ENCODE results near the gene COX7A1. TPM values are rescaled to one million over a fixed set of nuclear protein-coding genes. Genes with fewer than 3 reads are reported as not detected.
"Not testable (repeated sequence)": the region's sequence is repeated elsewhere in the genome, so short reads cannot be mapped to it uniquely, and the experiment has no call there.

Gene COX7A1
- total RNA-seq, 5 donors from 2014 or later (not counting 1 experiment from before 2014, with no cell fraction given): not detected

GRCh38 chr19:36182612-36183244 lies 30.5 kb upstream of the COX7A1 start:
- ChIA-PET POLR2A (no interaction called here), CTCF (interaction anchor here (0.5 to 0.6 kb wide), 2 partner anchors 9 kb away, joined by 3 to 4 read pairs; no protein-coding TSS in a partner anchor)

DNA sequence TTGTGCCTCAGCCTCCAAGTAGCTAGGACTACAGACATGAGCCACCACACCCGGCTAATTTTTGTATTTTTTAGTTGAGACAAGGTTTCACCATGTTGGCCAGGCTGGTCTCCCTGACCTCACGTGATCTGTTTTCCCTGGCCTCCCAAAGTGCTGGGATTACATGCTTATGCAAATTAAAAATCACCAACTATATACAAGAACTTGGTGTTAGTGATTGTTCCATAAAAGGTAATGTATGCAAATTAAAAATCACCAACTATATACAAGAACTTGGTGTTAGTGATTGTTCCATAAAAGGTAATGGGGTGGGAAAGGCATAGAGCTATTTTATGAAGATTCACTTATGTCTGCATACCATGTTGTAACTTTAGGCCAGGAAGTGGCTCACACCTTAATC lies 26.8 kb upstream of the COX7A1 start:
- CTCF ChIA-PET; H3K27ac ChIP-seq (ENCODE audit: low read length); H3K27me3 Mint-ChIP-seq; H3K4me3 ChIP-seq (ENCODE audit: control insufficient read depth in 1 of 2, extremely low read depth in 1 of 2, low read length in 1 of 2); H3K4me1 Mint-ChIP-seq; POLR2A ChIA-PET; H3K27me3 ChIP-seq (replicated peaks in 1 of 2; ENCODE audit: control insufficient read depth in 2 of 2, extremely low read depth in 1 of 2, insufficient read depth in 2 of 2, low read length in 1 of 2); H3K27ac Mint-ChIP-seq; DNase-seq; H3K4me3 Mint-ChIP-seq; H3K4me1 ChIP-seq (ENCODE audit: control insufficient read depth in 1 of 2, extremely low read depth in 1 of 2, insufficient read depth in 2 of 2, low read length in 2 of 2); ATAC-seq (replicated peaks in 1 of 4); H3K9me3 Mint-ChIP-seq; H3K9me3 ChIP-seq: not testable (repeated sequence)
- H3K36me3 Mint-ChIP-seq: peaks cover 12% of the 10 kb centered on the region
- peaks cover 5 to 13% of the 10 kb centered on the region in 2 donors for H3K36me3 ChIP-seq (ENCODE audit: control insufficient read depth in 2 of 2, extremely low read depth in 1 of 2, insufficient read depth in 1 of 2, low read length in 1 of 2)
- WGBS (ENCODE audit: insufficient coverage): no CpG with 5 or more reads among the region's 2 CpGs

More at GRCh38 chr19:36182612-36183244, 30.5 kb upstream of the COX7A1 start:
- Histone ChIP-seq H3K27me3 (replicated peaks in 1 of 2; ENCODE audit: control insufficient read depth in 2 of 2, extremely low read depth in 1 of 2, insufficient read depth in 2 of 2, low read length in 1 of 2) (no peaks in the 10 kb centered on the region), H3K4me3 (ENCODE audit: control insufficient read depth in 1 of 2, extremely low read depth in 1 of 2, low read length in 1 of 2) (no peak overlapping the region), H3K36me3 (ENCODE audit: control insufficient read depth in 2 of 2, extremely low read depth in 1 of 2, insufficient read depth in 1 of 2, low read length in 1 of 2) (peaks cover 9 to 13% of the 10 kb centered on the region in 2 donors), H3K27ac (ENCODE audit: low read length) (no peak overlapping the region), H3K9me3 (no peaks in the 10 kb centered on the region), H3K4me1 (ENCODE audit: control insufficient read depth in 1 of 2, extremely low read depth in 1 of 2, insufficient read depth in 2 of 2, low read length in 2 of 2) (no peaks in the 10 kb centered on the region)
- no peak for ATAC-seq (replicated peaks in 1 of 4)
- 90% methylated on average over 4 of the region's 17 CpGs for WGBS (ENCODE audit: insufficient coverage)
- H3K9me3 Mint-ChIP-seq: no peaks in the 10 kb centered on the region
- H3K27me3 Mint-ChIP-seq: no peaks in the 10 kb centered on the region
- no peaks in the 10 kb centered on the region for H3K4me1 Mint-ChIP-seq
- H3K4me3 Mint-ChIP-seq: no peak overlapping the region
- DNase-seq: no peak
- no peak overlapping the region for H3K27ac Mint-ChIP-seq
- H3K36me3 Mint-ChIP-seq: peaks cover 15% of the 10 kb centered on the region

- H3K4me3 Mint-ChIP-seq; H3K4me3 ChIP-seq (ENCODE audit: control insufficient read depth in 1 of 2, extremely low read depth in 1 of 2, low read length in 1 of 2); H3K9me3 ChIP-seq; POLR2A ChIA-PET; H3K36me3 ChIP-seq (ENCODE audit: control insufficient read depth in 2 of 2, extremely low read depth in 1 of 2, insufficient read depth in 1 of 2, low read length in 1 of 2); H3K9me3 Mint-ChIP-seq; H3K36me3 Mint-ChIP-seq; H3K4me1 Mint-ChIP-seq; H3K4me1 ChIP-seq (ENCODE audit: control insufficient read depth in 1 of 2, extremely low read depth in 1 of 2, insufficient read depth in 2 of 2, low read length in 2 of 2); ATAC-seq (replicated peaks in 1 of 4); DNase-seq; H3K27ac ChIP-seq (ENCODE audit: low read length); H3K27me3 Mint-ChIP-seq; H3K27ac Mint-ChIP-seq; H3K27me3 ChIP-seq (replicated peaks in 1 of 2; ENCODE audit: control insufficient read depth in 2 of 2, extremely low read depth in 1 of 2, insufficient read depth in 2 of 2, low read length in 1 of 2): not testable (repeated sequence)
- WGBS (ENCODE audit: insufficient coverage): 83% methylated on average over 1 of the region's 8 CpGs
- CTCF ChIA-PET: interaction anchor here (0.6 kb wide), 4 partner anchors 9 to 1157 kb away, joined by 3 to 5 read pairs (median 3); no protein-coding TSS in a partner anchor
These were observed 21.6 kb upstream of the COX7A1 start for GRCh38 chr19:36173846-36174245.

GRCh38 chr19:36172852-36173251 lies 20.6 kb upstream of the COX7A1 start:
- CTCF ChIA-PET: interaction anchor here (0.7 to 1.2 kb wide), 3 partner anchors 43 to 1158 kb away, joined by 3 to 7 read pairs (median 6); no protein-coding TSS in a partner anchor
- DNase-seq (no peak), ATAC-seq (replicated peaks in 1 of 4) (no peak)
- Histone ChIP-seq H3K36me3 (ENCODE audit: control insufficient read depth in 2 of 2, extremely low read depth in 1 of 2, insufficient read depth in 1 of 2, low read length in 1 of 2) (no peaks in the 10 kb centered on the region), H3K9me3 (no peaks in the 10 kb centered on the region), H3K27ac (ENCODE audit: low read length) (no peak overlapping the region), H3K27me3 (replicated peaks in 1 of 2; ENCODE audit: control insufficient read depth in 2 of 2, extremely low read depth in 1 of 2, insufficient read depth in 2 of 2, low read length in 1 of 2) (no peaks in the 10 kb centered on the region), H3K4me3 (ENCODE audit: control insufficient read depth in 1 of 2, extremely low read depth in 1 of 2, low read length in 1 of 2) (no peak overlapping the region), H3K4me1 (ENCODE audit: control insufficient read depth in 1 of 2, extremely low read depth in 1 of 2, insufficient read depth in 2 of 2, low read length in 2 of 2) (peaks cover 0 to 5% of the 10 kb centered on the region in 2 experiments)
- Mint-ChIP-seq H3K9me3 (no peaks in the 10 kb centered on the region), H3K4me1 (peaks cover 4% of the 10 kb centered on the region in 3 donors), H3K36me3 (no peaks in the 10 kb centered on the region), H3K4me3 (no peak overlapping the region), H3K27ac (no peak overlapping the region), H3K27me3 (no peaks in the 10 kb centered on the region)
- WGBS (ENCODE audit: insufficient coverage): 80% methylated on average over 1 of the region's 5 CpGs
- POLR2A ChIA-PET: no interaction called here

GRCh38 chr19:36169084-36169760 lies 17.0 kb upstream of the COX7A1 start:
- Mint-ChIP-seq H3K27ac (no peak overlapping the region), H3K36me3 (no peaks in the 10 kb centered on the region), H3K4me3 (no peak overlapping the region), H3K27me3 (no peaks in the 10 kb centered on the region), H3K4me1 (peaks cover 4% of the 10 kb centered on the region in 3 donors), H3K9me3 (no peaks in the 10 kb centered on the region)
- 92% methylated on average over 8 of the region's 9 CpGs for WGBS (ENCODE audit: insufficient coverage)
- no peaks in the 10 kb centered on the region for H3K27me3 ChIP-seq (replicated peaks in 1 of 2; ENCODE audit: control insufficient read depth in 2 of 2, extremely low read depth in 1 of 2, insufficient read depth in 2 of 2, low read length in 1 of 2)
- no peaks in the 10 kb centered on the region for H3K36me3 ChIP-seq (ENCODE audit: control insufficient read depth in 2 of 2, extremely low read depth in 1 of 2, insufficient read depth in 1 of 2, low read length in 1 of 2)
- H3K9me3 ChIP-seq: no peaks in the 10 kb centered on the region
- H3K27ac ChIP-seq (ENCODE audit: low read length): no peak overlapping the region
- ATAC-seq (replicated peaks in 1 of 4) (no peak), DNase-seq (no peak)
- POLR2A ChIA-PET: no interaction called here
- H3K4me3 ChIP-seq (ENCODE audit: control insufficient read depth in 1 of 2, extremely low read depth in 1 of 2, low read length in 1 of 2): no peak overlapping the region
- CTCF ChIA-PET: interaction anchor here (0.5 to 1.3 kb wide), 6 partner anchors 38 to 1261 kb away, joined by 3 to 8 read pairs (median 4); no protein-coding TSS in a partner anchor
- H3K4me1 ChIP-seq (ENCODE audit: control insufficient read depth in 1 of 2, extremely low read depth in 1 of 2, insufficient read depth in 2 of 2, low read length in 2 of 2): peaks cover 0 to 5% of the 10 kb centered on the region in 2 experiments

GRCh38 chr19:36163813-36164212 lies 11.6 kb upstream of the COX7A1 start:
- ATAC-seq (replicated peaks in 1 of 4) (no peak), DNase-seq (no peak)
- 91% methylated on average over 11 of the region's 12 CpGs for WGBS (ENCODE audit: insufficient coverage)
- Histone ChIP-seq H3K27me3 (replicated peaks in 1 of 2; ENCODE audit: control insufficient read depth in 2 of 2, extremely low read depth in 1 of 2, insufficient read depth in 2 of 2, low read length in 1 of 2) (no peaks in the 10 kb centered on the region), H3K27ac (ENCODE audit: low read length) (no peak overlapping the region), H3K4me3 (ENCODE audit: control insufficient read depth in 1 of 2, extremely low read depth in 1 of 2, low read length in 1 of 2) (no peak overlapping the region), H3K36me3 (ENCODE audit: control insufficient read depth in 2 of 2, extremely low read depth in 1 of 2, insufficient read depth in 1 of 2, low read length in 1 of 2) (no peaks in the 10 kb centered on the region), H3K9me3 (no peaks in the 10 kb centered on the region), H3K4me1 (ENCODE audit: control insufficient read depth in 1 of 2, extremely low read depth in 1 of 2, insufficient read depth in 2 of 2, low read length in 2 of 2) (no peaks in the 10 kb centered on the region)
- Mint-ChIP-seq H3K9me3 (no peaks in the 10 kb centered on the region), H3K4me1 (no peaks in the 10 kb centered on the region), H3K4me3 (no peak overlapping the region), H3K27ac (no peak overlapping the region), H3K27me3 (no peaks in the 10 kb centered on the region), H3K36me3 (no peaks in the 10 kb centered on the region)
- ChIA-PET POLR2A (no interaction called here), CTCF (no interaction called here)
